ENCODE data around the gene HJURP. TPM values are rescaled to one million over a fixed set of nuclear protein-coding genes. Genes with fewer than 3 reads are reported as not detected.

HJURP gene
- total RNA-seq, 1 experiment from 2014 or later: 109 TPM

DNA sequence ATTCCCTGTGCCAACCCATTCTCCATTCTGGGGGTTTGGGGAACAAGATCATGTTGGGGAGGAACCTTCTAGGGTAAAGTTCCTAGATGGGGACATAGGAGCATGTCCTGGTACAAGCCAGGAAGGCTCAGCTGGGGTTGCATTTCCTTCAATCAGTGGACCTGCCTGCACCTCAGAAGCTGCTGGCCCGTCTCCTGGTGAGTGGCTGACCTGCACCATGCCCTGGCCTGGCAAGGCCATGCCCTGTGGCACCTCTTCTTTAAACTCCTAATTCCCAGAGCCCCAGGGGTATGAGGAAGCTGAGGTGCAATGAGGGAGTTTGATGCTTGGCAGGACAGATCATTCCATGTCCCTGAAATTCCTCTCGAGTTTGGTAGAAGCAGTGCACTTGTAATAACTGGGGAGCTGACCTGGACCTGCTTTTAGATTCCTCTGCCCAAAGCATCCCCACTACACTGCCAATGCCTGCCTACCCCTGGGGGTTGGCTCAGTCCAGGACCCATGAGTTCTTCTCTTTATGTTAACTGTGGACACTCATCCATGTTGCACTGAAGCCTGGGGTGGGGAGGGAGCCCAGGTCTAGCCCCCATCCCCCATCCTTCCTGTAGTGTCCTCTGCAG is 50.9 kb downstream of the HJURP start:
- Histone ChIP-seq H3F3A (ENCODE audit: insufficient read depth, low read depth) (no peaks in the 10 kb centered on the region), H2AFZ (no peak overlapping the region), H3K4me1 (replicated peaks; ENCODE audit: insufficient read depth) (peaks cover 7% of the 10 kb centered on the region), H3K4me3 (no peak overlapping the region), H3K9me2 (ENCODE audit: insufficient read depth) (no peaks in the 10 kb centered on the region), H3K27me3 (ENCODE audit: insufficient read depth, low read depth) (no peaks in the 10 kb centered on the region; the same call in 1 of the 2 replicates), H4K20me1 (ENCODE audit: insufficient read depth) (no peaks in the 10 kb centered on the region), H3K79me2 (ENCODE audit: low read depth) (no peaks in the 10 kb centered on the region), H3K9me3 (ENCODE audit: insufficient read depth, low read depth) (no peaks in the 10 kb centered on the region), H3K4me2 (no peak overlapping the region), H3K36me3 (ENCODE audit: low read depth) (no peaks in the 10 kb centered on the region), H3K27ac (no peak overlapping the region)
- no peak for DNase-seq
- no TSS peak for BruUV-seq (replicated peaks)
- intact Hi-C loops (cut with micrococcal nuclease; ENCODE audit: unreplicated experiment): no loop called here
- TF ChIP-seq, protein P1, sequence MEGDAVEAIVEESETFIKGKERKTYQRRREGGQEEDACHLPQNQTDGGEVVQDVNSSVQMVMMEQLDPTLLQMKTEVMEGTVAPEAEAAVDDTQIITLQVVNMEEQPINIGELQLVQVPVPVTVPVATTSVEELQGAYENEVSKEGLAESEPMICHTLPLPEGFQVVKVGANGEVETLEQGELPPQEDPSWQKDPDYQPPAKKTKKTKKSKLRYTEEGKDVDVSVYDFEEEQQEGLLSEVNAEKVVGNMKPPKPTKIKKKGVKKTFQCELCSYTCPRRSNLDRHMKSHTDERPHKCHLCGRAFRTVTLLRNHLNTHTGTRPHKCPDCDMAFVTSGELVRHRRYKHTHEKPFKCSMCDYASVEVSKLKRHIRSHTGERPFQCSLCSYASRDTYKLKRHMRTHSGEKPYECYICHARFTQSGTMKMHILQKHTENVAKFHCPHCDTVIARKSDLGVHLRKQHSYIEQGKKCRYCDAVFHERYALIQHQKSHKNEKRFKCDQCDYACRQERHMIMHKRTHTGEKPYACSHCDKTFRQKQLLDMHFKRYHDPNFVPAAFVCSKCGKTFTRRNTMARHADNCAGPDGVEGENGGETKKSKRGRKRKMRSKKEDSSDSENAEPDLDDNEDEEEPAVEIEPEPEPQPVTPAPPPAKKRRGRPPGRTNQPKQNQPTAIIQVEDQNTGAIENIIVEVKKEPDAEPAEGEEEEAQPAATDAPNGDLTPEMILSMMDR (conservative IDR thresholded peaks at IDR 0.05): no peak
- no peak for TF ChIP-seq EZH2 (IDR thresholded peaks at IDR 0.05; ENCODE audit: low read depth)
- ChIA-PET POLR2A (ENCODE audit: unreplicated experiment) (interaction anchor here (0.5 kb wide), 1 partner anchor 54 kb away, joined by 5 read pairs; no protein-coding TSS in a partner anchor), CTCF (no interaction called here)

DNA sequence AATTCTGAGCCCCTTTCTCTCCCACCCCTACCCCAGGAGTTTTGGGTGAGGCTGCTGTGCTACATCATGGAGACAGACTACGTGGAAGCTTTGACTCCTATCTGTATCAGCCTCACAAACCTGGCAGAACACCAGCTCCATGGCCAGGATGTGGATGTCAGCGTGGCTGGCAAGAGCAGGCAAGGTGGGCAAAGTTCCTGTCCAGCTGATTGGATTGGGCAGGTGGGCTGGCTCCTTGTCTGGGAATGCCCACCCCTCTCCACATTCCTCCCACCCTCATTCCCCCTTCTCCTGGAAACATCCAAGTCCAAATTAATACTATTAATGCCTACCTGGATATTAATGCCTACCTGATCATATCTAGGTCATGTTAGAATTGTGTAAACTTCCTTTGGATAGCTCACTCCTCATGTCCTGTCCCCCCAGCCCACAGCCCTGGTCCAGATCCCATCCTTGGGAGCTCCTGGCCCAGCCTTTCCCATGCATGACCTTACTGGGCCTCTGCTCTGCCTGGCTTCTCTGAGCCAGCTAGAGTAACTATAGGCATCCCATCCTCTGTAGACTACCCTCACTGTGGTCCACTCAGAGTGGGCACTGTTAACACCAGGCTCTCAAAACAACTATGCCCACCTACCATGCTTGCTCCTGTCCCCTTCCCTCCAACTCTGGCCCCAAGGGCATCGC is 52.1 kb downstream of the HJURP start:
- Histone ChIP-seq H3F3A (ENCODE audit: insufficient read depth, low read depth) (no peaks in the 10 kb centered on the region), H3K9me2 (ENCODE audit: insufficient read depth) (no peaks in the 10 kb centered on the region), H3K9me3 (ENCODE audit: insufficient read depth, low read depth) (no peaks in the 10 kb centered on the region), H3K4me1 (replicated peaks; ENCODE audit: insufficient read depth) (peaks cover 7% of the 10 kb centered on the region), H3K27ac (no peak overlapping the region), H3K36me3 (ENCODE audit: low read depth) (no peaks in the 10 kb centered on the region), H3K27me3 (ENCODE audit: insufficient read depth, low read depth) (no peaks in the 10 kb centered on the region), H3K4me3 (no peak overlapping the region), H3K4me2 (no peak overlapping the region), H2AFZ (no peak overlapping the region), H4K20me1 (ENCODE audit: insufficient read depth) (no peaks in the 10 kb centered on the region), H3K79me2 (ENCODE audit: low read depth) (no peaks in the 10 kb centered on the region)
- BruUV-seq (replicated peaks): no TSS peak
- DNase-seq: no peak
- POLR2A ChIA-PET (ENCODE audit: unreplicated experiment): interaction anchor here (0.6 kb wide), 1 partner anchor 415 kb away, joined by 3 read pairs; no protein-coding TSS in a partner anchor
- intact Hi-C loops (cut with micrococcal nuclease; ENCODE audit: unreplicated experiment): no loop called here
- no peak for TF ChIP-seq EZH2 (IDR thresholded peaks at IDR 0.05; ENCODE audit: low read depth)
- TF ChIP-seq, protein P1 (conservative IDR thresholded peaks at IDR 0.05): no peak
- CTCF ChIA-PET: interaction anchor here (0.6 kb wide), 1 partner anchor 405 kb away, joined by 4 read pairs; no protein-coding TSS in a partner anchor

DNA sequence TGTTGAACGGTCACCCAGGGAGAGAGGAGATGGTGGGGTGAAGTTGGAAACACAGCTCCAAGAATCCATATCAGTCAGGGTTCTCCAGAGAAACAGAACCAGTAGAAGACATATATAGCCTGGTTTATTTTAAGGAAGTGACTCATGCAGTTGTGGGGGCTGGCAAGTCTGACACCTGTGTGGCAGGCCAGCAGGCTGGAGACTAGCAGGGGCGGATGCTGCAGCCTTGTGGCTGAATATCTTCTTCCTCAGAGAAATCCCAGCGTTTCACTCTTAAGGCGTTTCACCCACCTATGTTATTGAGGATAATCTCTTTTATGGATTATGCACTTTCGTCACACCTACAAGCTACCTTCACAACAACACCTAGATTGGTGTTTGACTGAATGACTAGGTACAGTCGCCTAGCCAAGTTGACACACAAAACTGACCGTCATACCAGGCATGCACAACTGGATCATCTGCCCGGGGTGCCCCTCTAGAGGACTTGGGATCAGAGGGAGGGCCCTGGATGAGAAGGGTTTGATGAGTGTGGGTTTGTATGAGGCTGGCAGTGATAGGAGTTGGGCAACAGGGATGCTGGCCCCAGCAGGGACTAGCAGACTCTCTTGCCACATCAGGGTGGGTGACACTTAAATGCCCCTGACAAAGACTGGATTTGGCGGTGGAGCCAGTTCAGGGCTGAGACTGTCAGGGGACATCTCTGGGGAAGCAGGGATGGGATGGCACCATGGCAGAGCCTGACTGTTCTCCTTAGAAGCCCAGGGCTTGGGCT is 52.8 kb downstream of the HJURP start:
- Histone ChIP-seq H3K4me3 (no peak overlapping the region), H3K4me2 (no peak overlapping the region), H3K27me3 (ENCODE audit: insufficient read depth, low read depth) (no peaks in the 10 kb centered on the region), H3K79me2 (ENCODE audit: low read depth) (no peaks in the 10 kb centered on the region), H3K27ac (no peak overlapping the region), H3F3A (ENCODE audit: insufficient read depth, low read depth) (no peaks in the 10 kb centered on the region), H3K4me1 (replicated peaks; ENCODE audit: insufficient read depth) (peaks cover 7% of the 10 kb centered on the region), H3K9me2 (ENCODE audit: insufficient read depth) (no peaks in the 10 kb centered on the region), H3K36me3 (ENCODE audit: low read depth) (no peaks in the 10 kb centered on the region), H4K20me1 (ENCODE audit: insufficient read depth) (no peaks in the 10 kb centered on the region), H3K9me3 (ENCODE audit: insufficient read depth, low read depth) (no peaks in the 10 kb centered on the region), H2AFZ (no peak overlapping the region)
- ChIA-PET CTCF (interaction anchor here (0.6 kb wide), 2 partner anchors 27 to 404 kb away, joined by 4 read pairs; no protein-coding TSS in a partner anchor), POLR2A (ENCODE audit: unreplicated experiment) (interaction anchor here (0.6 kb wide), 1 partner anchor 415 kb away, joined by 3 read pairs; no protein-coding TSS in a partner anchor)
- DNase-seq: peak; percentile 46 to 64
- intact Hi-C loops (cut with micrococcal nuclease; ENCODE audit: unreplicated experiment): loop anchor here (1.0 kb wide), 1 partner anchor 358 kb away; no protein-coding TSS in a partner anchor
- no TSS peak for BruUV-seq (replicated peaks)
- TF ChIP-seq EZH2 (IDR thresholded peaks at IDR 0.05; ENCODE audit: low read depth): no peak
- TF ChIP-seq, protein P1 (conservative IDR thresholded peaks at IDR 0.05): no peak

All from PC-9 (cell line).